Forelimb muscle (tissue), 1 donor: ENCODE data around the gene NBPF26. TPM values are rescaled to one million over a fixed set of nuclear protein-coding genes. Genes with fewer than 3 reads are reported as not detected.
"Not testable (repeated sequence)": the region's sequence is repeated elsewhere in the genome, so short reads cannot be mapped to it uniquely, and the experiment has no call there.

Experiments used
- DNase-seq: peaks from one replicate; pipeline ENCODE4 v3.0.0-alpha.2; 2013; ENCODE audit warnings: low read depth
- polyA plus RNA-seq: library from polyadenylated mRNA; unstranded; fragments of 120-200 nt; gene quantifications from one replicate; pipeline ENCODE4 v1.2.1, GENCODE V29; 2013; ENCODE audit not compliant: insufficient read length

The NBPF26 gene
- polyA plus RNA-seq, 1 donor = 15.6 TPM

DNA sequence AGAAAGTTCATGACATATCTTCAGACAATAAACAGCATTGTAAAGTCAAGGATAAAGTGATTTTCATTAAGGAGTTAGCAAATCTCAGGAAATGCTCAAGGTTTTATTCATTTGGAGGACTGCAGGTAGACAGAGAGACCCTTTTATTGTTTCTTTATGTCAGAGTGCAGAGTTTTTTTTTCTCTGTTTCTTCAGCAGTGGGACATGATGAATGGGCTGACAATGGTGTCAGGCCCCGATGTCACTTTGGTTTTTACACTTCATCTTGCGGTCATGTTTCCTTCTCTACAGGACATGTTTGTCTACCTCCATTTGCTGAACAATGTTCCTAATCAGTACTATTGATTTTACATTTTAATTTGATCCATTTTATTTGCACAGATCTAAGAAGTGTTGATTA lies 134.4 kb downstream of the NBPF26 start:
- DNase-seq = not testable (repeated sequence)

GRCh38 chr1:120859615-120860234 lies 136.0 kb downstream of the NBPF26 start:
- DNase-seq = not testable (repeated sequence)

- not testable (repeated sequence) for DNase-seq
These were observed 154.5 kb downstream of the NBPF26 start for GRCh38 chr1:120878206-120878605.

GRCh38 chr1:120880056-120880455 lies 156.3 kb downstream of the NBPF26 start:
- DNase-seq = not testable (repeated sequence)

GRCh38 chr1:120881934-120882333 lies 158.2 kb downstream of the NBPF26 start:
- DNase-seq = not testable (repeated sequence)

Other genes starting within 250 kb of the NBPF26 start
- gene PPIAL4A, start 165.8 kb downstream of the NBPF26 start, polyA plus RNA-seq = not detected